Panc1 (cell line): ENCODE results near the gene SENP5. TPM values are rescaled to one million over a fixed set of nuclear protein-coding genes. Genes with fewer than 3 reads are reported as not detected.

ENCODE experiments used
- ATAC-seq: fragments of 200-7000 bp; cut with Tn5 transposase; 2 replicates; pipeline ENCODE4 v1.9.1; 2020; ENCODE audit warnings: mild to moderate bottlenecking, moderate library complexity
- BruUV-seq: library from RNA; stranded (reverse); fragments of 400-500 nt; replicated peaks from 2 replicates; lab custom pipeline; 2021; lab: Mats Ljungman, UMichigan
- CTCF ChIA-PET: fragments of 300-600 bp; sonication (Branson Sonifier 250); formaldehyde crosslinking; loops from one replicate; lab custom pipeline; 2022; ENCODE audit warnings: antibody characterized with exemption; lab: Charles Lee
- POLR2A ChIA-PET: fragments of 300-600 bp; sonication (Branson Sonifier 250); formaldehyde crosslinking; loops from one replicate; lab custom pipeline; 2022; ENCODE audit warnings: antibody characterized with exemption; lab: Charles Lee
- DNase-seq: peaks from one replicate; pipeline ENCODE4 v3.0.0-alpha.2; 2010; ENCODE audit warnings: low read depth, low spot score
- H3K27ac ChIP-seq: 2 replicates; pipeline ENCODE4 v1.5.1; 2011; ENCODE audit warnings: mild to moderate bottlenecking, low read length, inconsistent platforms
- H3K27me3 ChIP-seq: fragments of 200-500 bp; sonication (Bioruptor generic); 2 replicates; pipeline ENCODE4 v1.6.0; 2014; ENCODE audit warnings: low read length, inconsistent platforms; ENCODE audit not compliant: control insufficient read depth, insufficient read depth
- H3K36me3 ChIP-seq: fragments of 200-500 bp; sonication (Bioruptor generic); 2 replicates; pipeline ENCODE4 v1.5.1; 2014; ENCODE audit warnings: inconsistent platforms, mild to moderate bottlenecking, low read length, moderate library complexity; ENCODE audit not compliant: control insufficient read depth, insufficient read depth
- H3K4me1 ChIP-seq: 2 replicates; pipeline ENCODE4 v1.5.1; 2011; ENCODE audit warnings: inconsistent platforms, mild to moderate bottlenecking, low read length, moderate library complexity; ENCODE audit not compliant: control insufficient read depth, insufficient read depth
- H3K4me3 ChIP-seq, 2 experiments: 2 replicates each; pipeline ENCODE4 v1.5.1; 2011 to 2012; ENCODE audit warnings: low read depth in 2 of 2, low read length in 2 of 2, mild to moderate bottlenecking in 2 of 2, inconsistent platforms in 1 of 2, moderate library complexity in 1 of 2
- H3K9me3 ChIP-seq: fragments of 200-500 bp; sonication (Bioruptor generic); 2 replicates; pipeline ENCODE4 v1.5.1; 2014; ENCODE audit warnings: low read depth, mild to moderate bottlenecking, inconsistent platforms, low read length, moderate library complexity; ENCODE audit not compliant: control insufficient read depth, insufficient read depth
- POLR2AphosphoS5 ChIP-seq: IDR thresholded peaks from 2 replicates; pipeline ENCODE4 v1.6.1; 2012; ENCODE audit warnings: mild to moderate bottlenecking, low read depth, low read length, moderate library complexity
- SIN3A ChIP-seq: IDR thresholded peaks from 2 replicates; pipeline ENCODE4 v1.6.1; 2012; ENCODE audit warnings: low read depth, mild to moderate bottlenecking, low read length, moderate library complexity, borderline replicate concordance; ENCODE audit not compliant: insufficient read depth
- TCF7L2 ChIP-seq: IDR thresholded peaks from 2 replicates; pipeline ENCODE4 v1.6.1; 2011; ENCODE audit warnings: mild to moderate bottlenecking, low read depth, low read length, inconsistent platforms
- in situ Hi-C: cut with HindIII; loops from 2 replicates; pipeline ENCODE4 v1.10.0; 2016; ENCODE audit warnings: low sequenced_read_pairs, low pct_unique_long_range_greater_than_20kb
- intact Hi-C: fragments of 100-400 bp; cut with micrococcal nuclease; formaldehyde crosslinking; loops from one replicate; pipeline ENCODE4 v1.10.0; 2022; ENCODE audit not compliant: unreplicated experiment
- total RNA-seq: library from RNA; stranded (reverse); gene quantifications from one replicate; pipeline ENCODE4 v1.2.1, GENCODE V29; 2021; ENCODE audit not compliant: unreplicated experiment
- TF ChIP-seq, protein P1 (sequence below): fragments of 450-650 bp; IDR thresholded peaks from 2 replicates; pipeline ENCODE4 v1.5.1; 2017; ENCODE audit warnings: mild to moderate bottlenecking
- TF ChIP-seq, protein P2 (sequence below), 2 experiments: IDR thresholded peaks; 2 replicates each; pipeline ENCODE4 v1.6.1; 2011 to 2012; ENCODE audit warnings: low read depth in 2 of 2, control low read depth in 1 of 2, low read length in 1 of 2, mild to moderate bottlenecking in 1 of 2, moderate library complexity in 1 of 2; ENCODE audit not compliant: insufficient read depth in 1 of 2

SENP5 gene
- total RNA-seq, 1 experiment from 2014 or later: 40.0 TPM

DNA sequence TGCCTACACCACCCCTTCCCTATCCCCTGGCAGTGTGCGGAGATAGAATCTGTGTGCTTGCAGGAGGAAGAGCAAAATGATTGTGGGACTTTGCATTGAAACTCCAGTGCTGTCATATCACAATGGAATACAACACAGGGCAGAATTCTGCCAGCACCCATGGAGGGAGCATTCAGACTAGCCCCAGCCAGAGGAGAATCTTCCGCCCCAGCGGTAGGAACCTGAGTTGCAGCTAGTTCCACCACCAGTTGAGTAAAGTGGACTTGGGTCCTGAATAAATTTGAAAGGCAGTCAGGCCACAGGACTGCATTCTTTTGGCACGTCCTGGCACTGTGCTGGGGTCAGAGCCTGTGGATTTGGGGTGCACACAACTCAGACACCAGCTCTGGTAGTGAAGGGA lies 47.1 kb downstream of the SENP5 start:
- CTCF ChIA-PET: no interaction called here
- no TSS peak for BruUV-seq

DNA sequence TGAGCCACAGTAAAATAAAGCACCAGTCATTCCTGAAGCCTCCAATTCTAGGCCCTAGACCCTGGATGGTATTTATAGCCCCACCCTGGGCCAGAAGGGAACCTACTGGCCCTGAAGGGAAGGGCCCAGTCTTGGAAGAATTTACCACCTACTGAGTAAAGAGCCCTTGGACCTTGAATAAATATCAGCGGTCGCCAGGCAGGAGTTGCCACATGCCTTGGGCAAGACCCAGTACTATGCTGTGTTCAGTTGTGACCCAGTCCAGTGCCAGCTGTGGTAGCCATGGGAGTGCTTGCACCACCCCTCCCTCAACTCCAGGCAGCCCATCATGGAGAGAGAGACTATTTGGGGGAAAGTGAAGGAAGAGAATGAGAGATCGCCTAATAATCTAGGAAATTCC lies 47.7 kb downstream of the SENP5 start:
- Histone ChIP-seq H3K9me3 (no peaks in the 10 kb centered on the region), H3K4me3 (no peak overlapping the region), H3K27ac (no peak overlapping the region), H3K36me3 (no peaks in the 10 kb centered on the region), H3K27me3 (no peaks in the 10 kb centered on the region), H3K4me1 (no peaks in the 10 kb centered on the region)
- POLR2A ChIA-PET: interaction anchor here (0.6 kb wide), 1 partner anchor 156 kb away, joined by 8 read pairs; no protein-coding TSS in a partner anchor
- intact Hi-C loops: no loop called here
- no TSS peak for BruUV-seq
- CTCF ChIA-PET: no interaction called here
- TF ChIP-seq POLR2AphosphoS5 (no peak), TCF7L2 (no peak), SIN3A (no peak)
- TF ChIP-seq, protein P1, sequence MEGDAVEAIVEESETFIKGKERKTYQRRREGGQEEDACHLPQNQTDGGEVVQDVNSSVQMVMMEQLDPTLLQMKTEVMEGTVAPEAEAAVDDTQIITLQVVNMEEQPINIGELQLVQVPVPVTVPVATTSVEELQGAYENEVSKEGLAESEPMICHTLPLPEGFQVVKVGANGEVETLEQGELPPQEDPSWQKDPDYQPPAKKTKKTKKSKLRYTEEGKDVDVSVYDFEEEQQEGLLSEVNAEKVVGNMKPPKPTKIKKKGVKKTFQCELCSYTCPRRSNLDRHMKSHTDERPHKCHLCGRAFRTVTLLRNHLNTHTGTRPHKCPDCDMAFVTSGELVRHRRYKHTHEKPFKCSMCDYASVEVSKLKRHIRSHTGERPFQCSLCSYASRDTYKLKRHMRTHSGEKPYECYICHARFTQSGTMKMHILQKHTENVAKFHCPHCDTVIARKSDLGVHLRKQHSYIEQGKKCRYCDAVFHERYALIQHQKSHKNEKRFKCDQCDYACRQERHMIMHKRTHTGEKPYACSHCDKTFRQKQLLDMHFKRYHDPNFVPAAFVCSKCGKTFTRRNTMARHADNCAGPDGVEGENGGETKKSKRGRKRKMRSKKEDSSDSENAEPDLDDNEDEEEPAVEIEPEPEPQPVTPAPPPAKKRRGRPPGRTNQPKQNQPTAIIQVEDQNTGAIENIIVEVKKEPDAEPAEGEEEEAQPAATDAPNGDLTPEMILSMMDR: no peak
- TF ChIP-seq, protein P2, sequence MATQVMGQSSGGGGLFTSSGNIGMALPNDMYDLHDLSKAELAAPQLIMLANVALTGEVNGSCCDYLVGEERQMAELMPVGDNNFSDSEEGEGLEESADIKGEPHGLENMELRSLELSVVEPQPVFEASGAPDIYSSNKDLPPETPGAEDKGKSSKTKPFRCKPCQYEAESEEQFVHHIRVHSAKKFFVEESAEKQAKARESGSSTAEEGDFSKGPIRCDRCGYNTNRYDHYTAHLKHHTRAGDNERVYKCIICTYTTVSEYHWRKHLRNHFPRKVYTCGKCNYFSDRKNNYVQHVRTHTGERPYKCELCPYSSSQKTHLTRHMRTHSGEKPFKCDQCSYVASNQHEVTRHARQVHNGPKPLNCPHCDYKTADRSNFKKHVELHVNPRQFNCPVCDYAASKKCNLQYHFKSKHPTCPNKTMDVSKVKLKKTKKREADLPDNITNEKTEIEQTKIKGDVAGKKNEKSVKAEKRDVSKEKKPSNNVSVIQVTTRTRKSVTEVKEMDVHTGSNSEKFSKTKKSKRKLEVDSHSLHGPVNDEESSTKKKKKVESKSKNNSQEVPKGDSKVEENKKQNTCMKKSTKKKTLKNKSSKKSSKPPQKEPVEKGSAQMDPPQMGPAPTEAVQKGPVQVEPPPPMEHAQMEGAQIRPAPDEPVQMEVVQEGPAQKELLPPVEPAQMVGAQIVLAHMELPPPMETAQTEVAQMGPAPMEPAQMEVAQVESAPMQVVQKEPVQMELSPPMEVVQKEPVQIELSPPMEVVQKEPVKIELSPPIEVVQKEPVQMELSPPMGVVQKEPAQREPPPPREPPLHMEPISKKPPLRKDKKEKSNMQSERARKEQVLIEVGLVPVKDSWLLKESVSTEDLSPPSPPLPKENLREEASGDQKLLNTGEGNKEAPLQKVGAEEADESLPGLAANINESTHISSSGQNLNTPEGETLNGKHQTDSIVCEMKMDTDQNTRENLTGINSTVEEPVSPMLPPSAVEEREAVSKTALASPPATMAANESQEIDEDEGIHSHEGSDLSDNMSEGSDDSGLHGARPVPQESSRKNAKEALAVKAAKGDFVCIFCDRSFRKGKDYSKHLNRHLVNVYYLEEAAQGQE (IDR thresholded peaks at IDR 0.05; ENCODE audit: insufficient read depth in 1 of 2, low read depth in 2 of 2, low read length in 1 of 2): no peak
- in situ Hi-C loops: no loop called here
- DNase-seq: no peak
- ATAC-seq: no peak

More for the DNA sequence above, 47.1 kb downstream of the SENP5 start:
- no peaks in the 10 kb centered on the region for H3K9me3 ChIP-seq
- no peaks in the 10 kb centered on the region for H3K4me1 ChIP-seq
- TF ChIP-seq SIN3A (no peak), TCF7L2 (no peak)
- TF ChIP-seq, protein P1: no peak
- H3K27ac ChIP-seq: no peak overlapping the region
- H3K27me3 ChIP-seq: no peaks in the 10 kb centered on the region
- POLR2A ChIA-PET: interaction anchor here (0.6 kb wide), 1 partner anchor 157 kb away, joined by 8 read pairs; no protein-coding TSS in a partner anchor
- DNase-seq: no peak
- no peaks in the 10 kb centered on the region for H3K36me3 ChIP-seq
- ATAC-seq: no peak
- in situ Hi-C loops: no loop called here
- intact Hi-C loops: no loop called here
- H3K4me3 ChIP-seq: no peak overlapping the region

DNA sequence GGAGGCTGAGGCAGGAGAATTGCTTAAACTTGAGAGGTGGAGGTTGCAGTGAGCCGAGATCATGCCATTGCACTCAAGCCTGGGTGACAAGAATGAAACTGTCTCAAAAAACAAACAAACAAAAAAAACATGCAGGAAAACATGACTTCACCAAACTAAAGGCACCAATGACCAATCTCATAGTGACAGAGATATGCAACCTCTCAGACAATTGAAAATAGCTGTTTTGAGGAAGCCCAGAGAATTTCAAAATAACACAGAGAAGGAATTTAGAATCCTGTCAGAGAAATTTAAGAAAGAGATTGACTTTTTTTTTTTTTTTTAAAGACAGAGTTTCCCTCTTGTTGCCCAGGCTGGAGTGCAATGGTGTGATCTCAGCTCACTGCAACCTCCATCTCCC lies 48.5 kb downstream of the SENP5 start:
- intact Hi-C loops: no loop called here
- H3K9me3 ChIP-seq: no peaks in the 10 kb centered on the region
- ChIA-PET POLR2A (no interaction called here), CTCF (no interaction called here)
- in situ Hi-C loops: no loop called here
- no peak for TF ChIP-seq TCF7L2
- TF ChIP-seq POLR2AphosphoS5: no peak
- TF ChIP-seq, protein P2 (IDR thresholded peaks at IDR 0.05; ENCODE audit: insufficient read depth in 1 of 2, low read depth in 2 of 2, low read length in 1 of 2): no peak
- TF ChIP-seq, protein P1: no peak
- no peak for TF ChIP-seq SIN3A
- H3K36me3 ChIP-seq: no peaks in the 10 kb centered on the region
- no TSS peak for BruUV-seq
- no peak overlapping the region for H3K27ac ChIP-seq
- no peaks in the 10 kb centered on the region for H3K4me1 ChIP-seq
- no peaks in the 10 kb centered on the region for H3K27me3 ChIP-seq
- H3K4me3 ChIP-seq: no peak overlapping the region
- DNase-seq (no peak), ATAC-seq (no peak)
